Fibroblast of skin of left biceps (primary cell): Measurements from ENCODE around the gene PITPNM3.

Source experiments
- DNase-seq, 2 experiments: peaks; one replicate each; pipeline ENCODE4 v3.0.0-alpha.2; 2013; ENCODE audit warnings: low read depth in 2 of 2

The PITPNM3 gene

GRCh38 chr17:6526362-6527152 lies 29.8 kb downstream of the PITPNM3 start:
- DNase-seq, result no peak

- DNase-seq, result no peak
Observed at GRCh38 chr17:6525731-6526130, 30.6 kb downstream of the PITPNM3 start.

GRCh38 chr17:6525141-6525540 lies 31.2 kb downstream of the PITPNM3 start:
- no peak for DNase-seq

GRCh38 chr17:6524520-6524919 lies 31.8 kb downstream of the PITPNM3 start:
- no peak for DNase-seq

GRCh38 chr17:6523809-6524355 lies 32.5 kb downstream of the PITPNM3 start:
- DNase-seq, result no peak

GRCh38 chr17:6523330-6523729 lies 33.0 kb downstream of the PITPNM3 start:
- DNase-seq, result no peak

GRCh38 chr17:6521586-6521985 lies 34.8 kb downstream of the PITPNM3 start:
- no peak for DNase-seq

GRCh38 chr17:6517062-6517461 lies 39.3 kb downstream of the PITPNM3 start:
- no peak for DNase-seq

- no peak for DNase-seq
Observed at GRCh38 chr17:6514371-6514770, 42.0 kb downstream of the PITPNM3 start.

- no peak for DNase-seq
Observed at GRCh38 chr17:6512552-6512951, 43.8 kb downstream of the PITPNM3 start.

- no peak for DNase-seq
Observed at GRCh38 chr17:6510321-6510977, 45.9 kb downstream of the PITPNM3 start.

GRCh38 chr17:6509921-6510320 lies 46.4 kb downstream of the PITPNM3 start:
- DNase-seq, result no peak

GRCh38 chr17:6509031-6509771 lies 47.2 kb downstream of the PITPNM3 start:
- no peak for DNase-seq

GRCh38 chr17:6508519-6509030 lies 47.8 kb downstream of the PITPNM3 start:
- no peak for DNase-seq

- no peak for DNase-seq
Observed at GRCh38 chr17:6508016-6508415, 48.3 kb downstream of the PITPNM3 start.

- peak; percentile 18 to 28 for DNase-seq
Observed at GRCh38 chr17:6507535-6507934, 48.8 kb downstream of the PITPNM3 start.

GRCh38 chr17:6506679-6507231 lies 49.6 kb downstream of the PITPNM3 start:
- DNase-seq, result no peak

- DNase-seq, result no peak
Observed at GRCh38 chr17:6505425-6506142, 50.8 kb downstream of the PITPNM3 start.

GRCh38 chr17:6503641-6504195 lies 52.6 kb downstream of the PITPNM3 start:
- no peak for DNase-seq

- no peak for DNase-seq
Observed at GRCh38 chr17:6502871-6503509, 53.4 kb downstream of the PITPNM3 start.
